Stimulated activated CD4-positive, alpha-beta T cell treated with anti-CD3 and anti-CD28 coated beads, Interleukin-12 subunit alpha, Interleukin-12 subunit beta, amount 100 ng/mL, for 4 hours (primary cell): ENCODE results near the gene TASP1.
"Not testable (repeated sequence)": the region's sequence is repeated elsewhere in the genome, so short reads cannot be mapped to it uniquely, and the experiment has no call there.

Experiments used
- DNase-seq: peaks from one replicate; pipeline ENCODE4 v3.0.0-alpha.2; 2020

TASP1 gene, protein sequence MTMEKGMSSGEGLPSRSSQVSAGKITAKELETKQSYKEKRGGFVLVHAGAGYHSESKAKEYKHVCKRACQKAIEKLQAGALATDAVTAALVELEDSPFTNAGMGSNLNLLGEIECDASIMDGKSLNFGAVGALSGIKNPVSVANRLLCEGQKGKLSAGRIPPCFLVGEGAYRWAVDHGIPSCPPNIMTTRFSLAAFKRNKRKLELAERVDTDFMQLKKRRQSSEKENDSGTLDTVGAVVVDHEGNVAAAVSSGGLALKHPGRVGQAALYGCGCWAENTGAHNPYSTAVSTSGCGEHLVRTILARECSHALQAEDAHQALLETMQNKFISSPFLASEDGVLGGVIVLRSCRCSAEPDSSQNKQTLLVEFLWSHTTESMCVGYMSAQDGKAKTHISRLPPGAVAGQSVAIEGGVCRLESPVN

DNA sequence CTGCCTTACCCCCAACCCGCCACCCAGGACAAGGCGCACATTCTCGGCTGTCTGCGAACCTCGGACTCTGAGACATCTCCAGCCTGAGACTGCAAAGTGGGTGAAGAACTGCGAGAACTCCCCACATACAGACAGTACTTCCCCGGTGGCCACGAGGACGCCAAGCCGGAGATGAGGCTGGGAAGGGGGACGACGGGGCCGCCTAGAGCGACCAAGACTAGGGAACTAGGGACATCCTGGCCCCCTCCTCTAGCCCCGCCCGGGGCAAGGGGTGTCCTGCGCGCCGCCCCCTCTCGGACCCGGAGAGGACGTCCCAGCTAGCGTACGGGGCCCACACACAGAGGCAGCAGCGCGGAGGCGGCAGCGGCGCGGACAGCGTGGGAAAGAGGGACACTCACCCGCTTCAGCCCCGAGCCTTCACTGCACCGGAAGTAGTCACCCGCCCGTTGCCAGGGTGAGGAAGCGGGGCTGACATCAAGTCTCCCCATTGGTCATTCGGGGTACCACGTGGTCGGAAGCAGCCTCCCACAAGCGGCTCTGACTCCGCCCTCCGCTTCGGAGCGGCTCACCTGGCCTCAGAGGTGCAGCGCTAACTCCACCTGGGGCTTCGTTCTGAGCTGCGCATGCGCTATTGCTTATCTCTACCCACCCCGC lies at the start of gene TASP1:
Gene TASP1, minus strand, starts transcription at position 437 of the 654 bp plus-strand sequence. CDS start 8,854 bp downstream, outside the sequence.
- peak; percentile 93 for DNase-seq

DNA sequence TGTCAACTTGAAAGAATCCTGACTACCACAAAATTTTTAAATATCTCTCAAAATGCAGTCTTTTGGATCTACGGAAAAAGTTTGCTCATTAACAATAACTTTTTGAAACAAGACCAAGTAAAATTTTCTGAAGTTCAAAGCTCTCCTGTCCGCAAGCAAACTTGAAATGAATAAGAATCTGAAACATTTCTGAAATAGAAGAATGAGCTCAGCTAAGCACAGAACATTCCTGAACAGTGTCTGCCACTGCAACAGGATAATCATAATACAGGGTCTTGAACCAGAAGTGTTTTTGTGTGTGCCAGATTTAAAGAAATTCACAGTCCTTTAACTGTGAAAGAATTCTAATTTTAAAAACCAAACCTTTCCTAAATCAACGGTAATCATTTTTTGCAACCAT lies 49.1 kb upstream of the TASP1 start:
- no peak for DNase-seq

DNA sequence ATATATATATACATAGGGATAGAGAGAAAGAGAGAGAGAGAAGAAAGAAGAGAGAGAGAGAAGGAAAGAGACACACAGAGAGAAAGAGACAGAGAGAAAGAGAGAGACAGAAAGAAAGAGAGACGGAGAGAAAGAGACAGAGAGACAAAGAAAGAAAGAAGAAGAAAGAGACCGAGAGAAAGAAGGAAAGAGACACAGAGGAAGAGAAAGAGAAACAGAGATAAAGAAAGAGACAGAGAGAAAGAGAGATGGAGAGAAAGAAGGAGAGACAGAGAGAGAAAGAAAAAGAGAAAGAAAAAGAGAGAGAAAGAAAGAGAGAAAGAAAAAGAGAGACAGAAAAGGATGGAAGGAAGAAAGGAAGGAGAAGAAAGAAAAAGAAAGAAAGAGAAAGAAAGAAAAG lies 46.9 kb upstream of the TASP1 start:
- no peak for DNase-seq

DNA sequence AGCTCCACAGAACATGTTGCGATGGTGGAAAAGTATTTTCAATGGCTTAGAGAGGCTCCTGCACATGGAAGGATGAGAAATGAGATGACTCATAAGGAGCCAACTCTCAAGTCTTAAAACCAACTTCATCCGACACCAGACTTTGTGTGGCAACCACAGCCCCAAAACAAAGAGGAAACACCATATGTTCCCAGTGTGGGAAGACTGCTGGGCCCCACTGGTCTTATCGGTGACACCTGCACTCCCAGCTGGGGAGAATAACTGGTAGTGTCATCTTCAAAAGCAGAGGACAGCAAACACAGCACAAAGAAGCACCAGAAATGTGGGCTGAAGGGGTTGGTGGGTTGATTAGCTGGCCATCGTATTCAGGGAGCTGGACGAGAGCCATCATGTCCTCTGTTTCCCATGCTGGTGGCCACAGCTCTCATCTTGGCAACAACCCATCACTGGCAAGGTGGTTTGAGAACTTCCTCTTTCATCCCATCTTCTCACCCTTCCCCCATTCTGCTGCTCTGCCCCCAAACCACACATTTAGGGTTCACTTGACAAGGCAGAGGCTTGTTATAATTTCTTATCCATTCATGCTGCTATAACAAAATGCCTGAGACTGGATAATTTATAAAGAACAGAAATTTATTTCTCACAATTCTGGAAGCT lies 46.0 kb upstream of the TASP1 start:
- DNase-seq, result no peak

DNA sequence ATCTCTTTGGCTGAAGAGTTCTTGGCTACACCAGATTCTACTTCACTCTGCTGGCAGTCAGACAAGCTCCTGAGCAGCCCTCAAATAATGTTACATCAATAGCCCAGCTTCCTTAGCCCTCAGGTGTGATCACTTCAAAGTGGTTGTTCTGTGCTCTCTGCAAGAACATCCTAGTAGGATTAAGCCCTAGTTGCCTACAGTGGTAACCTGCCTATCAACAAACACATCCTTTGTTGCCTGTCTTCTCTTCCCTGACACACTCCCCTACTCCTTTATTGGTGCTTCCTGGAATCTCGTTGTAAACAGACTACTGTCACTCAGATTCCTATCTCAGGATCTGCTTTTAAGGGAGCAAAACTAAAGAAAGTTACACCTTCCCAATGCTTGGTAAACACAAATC lies 45.1 kb upstream of the TASP1 start:
- no peak for DNase-seq

DNA sequence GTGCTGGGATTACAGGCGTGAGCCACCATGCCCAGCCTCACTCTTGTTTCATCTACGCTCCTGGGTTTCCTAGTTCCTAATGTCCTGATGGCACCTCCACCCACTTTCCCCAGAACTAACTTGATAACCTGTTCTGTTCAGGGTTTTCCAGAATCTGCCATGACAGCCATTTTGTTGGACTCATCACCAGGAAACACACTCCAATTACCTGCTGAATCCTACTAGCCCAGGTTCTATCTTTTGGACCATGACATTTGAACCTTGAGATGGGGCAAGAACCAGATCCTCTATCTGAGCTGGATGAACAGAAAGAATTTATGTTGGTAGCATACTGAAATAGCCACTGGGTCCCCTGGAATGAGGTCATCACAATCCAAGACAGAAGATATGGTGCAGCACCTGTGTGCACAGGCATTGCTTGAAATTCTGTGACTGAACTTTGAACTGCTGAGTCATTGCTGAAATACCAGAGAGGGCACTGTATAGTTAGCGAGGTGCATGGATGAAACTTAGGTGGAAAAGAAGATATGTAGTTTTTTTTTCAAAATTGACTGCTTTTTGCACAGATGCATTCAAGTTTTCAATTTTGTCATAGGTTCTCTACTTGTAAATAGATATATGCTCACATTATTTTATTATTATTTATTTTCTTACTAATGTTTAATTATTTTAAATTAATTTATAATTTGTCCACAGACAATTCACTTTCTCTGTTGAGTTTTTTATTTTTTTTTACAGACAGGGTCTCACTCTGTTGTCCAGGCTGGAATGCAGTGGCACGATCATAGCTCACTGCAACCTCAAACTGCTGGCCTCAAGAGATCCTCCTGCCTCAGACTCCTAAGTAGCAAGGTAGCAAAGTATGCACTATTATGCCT lies 42.8 kb upstream of the TASP1 start:
- DNase-seq, result no peak

DNA sequence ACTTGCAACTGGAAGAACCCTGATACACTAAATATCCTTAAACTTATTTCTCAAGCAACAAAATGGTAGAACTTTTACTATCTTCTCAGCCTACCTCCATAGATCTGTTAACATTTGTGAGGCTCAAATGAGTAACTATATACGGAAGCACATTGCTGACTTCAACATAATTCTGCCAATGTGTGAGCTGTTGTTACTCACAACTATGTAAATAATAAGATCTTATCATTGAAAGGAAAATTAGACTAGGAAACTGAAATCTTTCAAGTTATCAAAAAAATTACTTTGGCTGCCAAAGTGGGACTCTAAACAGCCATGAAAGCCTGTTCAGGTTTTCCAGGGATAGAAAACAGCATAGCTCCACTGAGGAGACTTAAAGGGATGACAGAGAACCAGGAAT lies 40.2 kb upstream of the TASP1 start:
- DNase-seq, result no peak

DNA sequence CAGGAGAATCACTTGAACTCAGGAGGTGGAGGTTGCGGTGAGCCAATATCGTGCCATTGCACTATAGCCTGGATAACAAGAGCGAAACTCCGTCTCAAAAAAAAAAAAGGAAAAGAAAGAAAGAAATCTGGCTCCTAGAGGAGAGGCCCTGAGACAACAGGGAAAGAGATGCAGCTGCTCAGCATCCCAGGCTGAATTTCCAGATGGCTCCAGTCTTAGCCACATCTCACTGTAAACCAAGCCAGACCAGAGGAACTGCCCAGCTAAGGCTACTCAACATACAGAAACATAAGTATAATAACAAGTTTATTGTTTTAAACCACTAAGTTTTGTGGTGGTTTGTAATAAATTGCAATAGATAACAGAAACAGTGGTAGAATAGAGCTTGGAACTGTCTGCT lies 38.5 kb upstream of the TASP1 start:
- DNase-seq, result no peak

DNA sequence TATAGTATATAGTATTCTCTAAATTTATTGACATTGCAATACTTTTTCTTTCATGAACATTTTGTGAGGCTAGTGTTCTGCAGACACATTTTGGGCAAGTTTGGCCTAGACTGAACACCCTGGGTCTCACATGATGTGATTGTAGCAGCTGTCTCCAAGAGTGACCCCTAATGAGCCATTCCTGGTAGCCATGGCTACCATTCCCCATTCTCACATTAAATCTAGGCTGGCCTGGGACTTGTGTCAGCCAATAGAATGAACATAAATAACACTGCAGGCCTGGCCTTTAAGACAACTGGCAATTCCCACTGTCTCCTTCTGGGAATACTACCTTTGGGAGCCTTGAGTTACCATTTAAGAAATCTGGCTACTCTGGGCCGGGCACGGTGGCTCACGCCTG lies 38.0 kb upstream of the TASP1 start:
- no peak for DNase-seq

DNA sequence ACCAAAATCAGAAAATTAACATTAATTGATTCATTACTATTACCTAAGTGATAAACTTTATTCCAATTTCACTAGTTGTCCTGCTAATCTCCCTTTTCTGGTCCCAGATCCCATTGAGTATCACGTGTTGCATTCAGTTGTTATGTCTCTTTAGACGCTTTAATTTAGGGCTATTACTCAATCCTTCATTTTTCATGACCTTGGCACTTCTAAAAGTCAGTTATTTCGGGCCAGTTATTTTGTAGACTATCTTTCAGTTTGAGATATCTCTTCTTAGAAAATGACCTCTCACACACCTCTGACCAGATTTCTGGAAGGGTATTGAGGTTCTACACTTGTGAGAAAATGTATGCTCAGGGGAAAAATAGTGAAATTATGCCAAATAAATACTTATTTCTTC lies 34.0 kb upstream of the TASP1 start:
- DNase-seq, result no peak

DNA sequence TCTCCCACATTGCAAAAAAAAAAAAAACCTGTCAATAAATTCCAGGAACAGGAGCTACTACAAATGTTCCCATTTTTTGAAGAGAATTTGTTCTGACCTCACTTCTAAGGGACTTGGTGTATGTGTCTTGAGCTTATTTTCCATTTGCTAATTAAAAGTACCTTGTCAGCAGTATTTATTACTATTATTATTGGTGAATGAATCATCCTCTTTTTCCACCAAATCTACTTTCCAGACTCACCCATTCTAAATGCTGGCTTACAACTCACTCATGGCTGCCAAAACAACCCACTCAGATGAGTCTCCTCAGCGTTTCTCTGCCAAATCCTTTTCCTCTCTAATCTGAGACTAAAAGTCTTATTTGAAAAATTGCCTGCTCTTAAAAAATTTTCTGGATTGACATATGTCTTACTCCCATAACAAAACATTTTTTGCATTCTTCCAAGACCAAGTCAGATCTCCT lies 33.2 kb upstream of the TASP1 start:
- no peak for DNase-seq

DNA sequence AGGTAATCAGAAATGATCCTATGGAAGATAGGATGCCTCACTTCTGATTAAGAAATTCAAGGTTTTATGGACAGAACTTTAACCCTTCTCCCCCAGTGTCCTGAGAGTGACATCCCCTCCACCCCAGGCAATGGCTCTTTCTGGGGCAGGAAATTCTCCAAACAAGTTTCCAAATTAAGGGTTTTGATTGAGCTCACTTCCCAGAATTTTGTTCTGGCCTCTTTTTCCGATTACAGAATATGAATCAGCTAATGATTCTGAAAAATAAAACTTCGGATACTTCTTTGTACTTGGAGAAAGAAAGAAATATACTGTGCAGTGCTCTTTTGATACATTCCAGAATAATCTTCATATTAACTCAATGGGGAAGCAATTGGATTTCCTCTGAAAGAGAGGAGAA lies 32.8 kb upstream of the TASP1 start:
- DNase-seq, result no peak

DNA sequence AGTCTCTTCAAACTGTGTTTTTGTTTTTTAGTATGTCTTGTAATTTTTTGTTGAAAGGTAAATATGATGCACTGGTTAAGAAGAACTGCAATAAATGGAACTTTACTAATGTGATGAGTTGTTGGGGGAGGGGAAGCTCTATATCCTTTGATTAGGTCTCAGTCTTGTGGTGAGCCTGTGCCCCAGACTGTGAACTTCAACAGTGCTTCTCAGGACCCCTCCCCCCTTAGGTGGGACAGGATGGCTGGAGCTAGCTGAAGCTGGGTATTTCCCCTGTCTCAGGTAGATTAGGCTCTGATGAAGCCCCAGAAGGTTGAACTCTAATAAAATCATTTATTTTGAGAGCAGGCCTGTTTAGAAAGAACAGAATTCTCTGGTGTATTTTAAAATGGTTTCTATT lies 31.4 kb upstream of the TASP1 start:
- no peak for DNase-seq

DNA sequence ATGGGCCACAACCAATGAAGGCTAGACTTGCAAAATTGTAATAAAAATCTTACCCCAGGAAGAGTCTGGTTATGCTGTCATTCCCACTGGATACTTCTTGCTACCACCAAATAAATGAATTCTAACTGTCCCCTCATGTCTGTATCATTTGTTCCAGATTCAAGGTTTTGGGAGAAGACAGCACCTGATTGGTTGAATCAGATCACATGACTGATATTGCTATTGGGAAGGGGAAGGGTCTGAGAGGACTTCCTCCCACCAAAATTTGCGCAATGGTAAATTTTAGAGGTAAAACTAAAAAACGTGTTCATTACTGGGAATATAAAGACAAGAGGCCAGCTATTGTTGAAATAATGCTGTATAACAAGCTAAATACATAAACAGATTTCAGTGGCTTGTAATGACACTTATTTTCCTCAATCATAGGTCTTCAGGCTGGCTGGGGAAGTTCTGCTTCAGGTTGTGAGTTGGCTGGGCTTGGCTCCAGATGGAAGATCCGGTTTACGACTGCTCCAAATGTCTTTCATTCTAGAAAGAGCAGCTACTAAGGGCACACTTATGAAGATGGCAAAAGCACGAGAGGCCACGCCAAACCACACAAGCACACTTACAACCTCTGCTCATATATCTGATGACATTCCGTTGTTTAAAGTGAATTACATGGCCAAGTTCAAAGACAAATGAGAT lies 27.1 kb upstream of the TASP1 start:
- DNase-seq, result no peak

DNA sequence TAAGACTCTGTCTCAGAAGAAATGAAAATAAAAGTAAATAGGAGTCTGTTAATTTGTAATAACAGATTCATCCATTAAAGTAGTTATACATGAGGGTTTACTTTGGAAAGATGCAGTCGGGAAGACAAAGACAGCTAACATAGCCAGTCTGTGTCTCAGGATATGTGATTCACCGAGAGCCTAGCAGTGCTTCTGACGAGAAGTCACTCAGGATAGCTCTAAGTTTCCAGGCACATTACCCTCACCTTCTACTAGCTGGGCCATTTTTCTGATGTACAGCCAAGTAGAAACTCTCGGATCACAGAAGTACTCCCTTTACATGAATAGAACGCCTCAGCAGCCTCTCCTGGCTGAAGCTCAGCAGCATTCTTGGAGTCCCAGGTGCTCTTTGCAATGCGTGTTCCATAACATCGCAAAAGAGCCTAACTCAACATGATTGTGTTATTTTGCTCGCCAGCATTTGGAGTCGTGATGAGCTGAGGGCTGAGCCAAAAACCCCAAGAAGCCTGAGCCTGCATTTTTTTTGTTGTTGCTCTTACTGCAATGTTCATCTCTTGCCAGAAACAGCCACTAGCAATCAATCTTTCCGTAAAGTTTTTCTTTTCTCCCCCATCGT lies 22.4 kb upstream of the TASP1 start:
- DNase-seq, result no peak

DNA sequence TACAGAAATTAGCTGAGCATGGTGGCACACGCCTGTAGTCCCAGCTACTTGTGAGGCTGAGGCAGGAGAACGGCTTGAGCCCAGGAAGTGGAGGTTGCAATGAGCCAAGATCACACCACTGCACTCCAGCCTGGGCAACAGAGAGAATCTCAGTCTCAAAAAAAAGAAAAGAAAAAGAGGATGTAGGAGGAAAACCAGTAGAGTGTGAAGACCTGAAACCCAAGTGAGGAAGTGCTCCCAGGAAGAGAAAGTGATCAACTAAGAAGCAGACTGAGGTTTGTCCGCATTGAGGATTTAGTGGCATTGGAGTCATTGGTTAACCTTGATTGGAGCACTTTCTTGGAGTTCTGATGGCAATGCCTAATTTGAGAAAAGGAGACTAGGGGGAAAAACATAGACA lies 20.6 kb upstream of the TASP1 start:
- no peak for DNase-seq

DNA sequence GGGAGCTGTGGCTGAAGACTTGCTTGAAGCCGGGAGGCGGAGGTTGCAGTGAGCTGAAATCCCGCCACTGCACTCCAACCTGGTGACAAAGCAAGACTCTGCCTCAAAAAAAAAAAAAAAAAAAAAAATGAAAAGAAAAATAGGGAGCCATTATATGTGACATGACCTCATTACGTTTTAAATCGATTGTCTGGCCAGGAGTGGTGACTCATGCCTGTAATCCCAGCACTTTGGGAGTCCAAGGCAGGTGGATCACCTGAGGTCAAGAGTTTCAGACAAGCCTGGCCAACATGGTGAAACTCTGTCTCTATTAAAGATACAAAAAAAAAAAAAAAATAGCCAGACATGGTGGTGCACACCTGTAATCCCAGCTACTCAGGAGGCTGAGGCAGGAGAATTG lies 19.3 kb upstream of the TASP1 start:
- not testable (repeated sequence) for DNase-seq

DNA sequence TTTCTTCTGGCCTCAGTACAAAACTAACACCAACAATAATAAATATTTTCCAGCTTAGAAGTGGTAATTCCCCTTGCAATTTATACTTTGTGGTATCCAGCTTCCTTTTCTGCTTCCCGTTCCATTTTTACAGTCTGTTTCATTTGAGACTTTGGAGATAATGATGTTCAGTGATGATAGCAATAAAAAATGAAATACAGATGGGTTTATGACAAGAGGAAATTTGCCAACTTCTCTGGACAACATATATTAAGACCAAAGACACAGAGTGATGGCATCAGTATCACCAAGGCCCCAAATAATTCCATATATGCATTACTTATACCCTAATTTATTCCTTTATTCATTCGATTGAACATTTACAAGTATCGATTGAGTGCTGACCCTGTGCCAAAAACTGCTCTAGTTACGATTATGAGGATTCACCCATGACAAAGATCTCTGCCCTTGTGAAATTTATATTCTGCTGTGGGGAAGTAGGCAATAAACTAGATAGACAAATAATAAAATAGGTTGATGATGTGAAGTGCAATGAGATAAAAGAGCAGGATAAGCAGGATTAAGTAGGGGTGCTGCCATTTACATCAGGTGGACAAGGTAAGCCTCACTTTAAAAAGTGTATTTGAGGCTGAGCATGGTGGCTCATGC lies 18.1 kb upstream of the TASP1 start:
- DNase-seq, result no peak

DNA sequence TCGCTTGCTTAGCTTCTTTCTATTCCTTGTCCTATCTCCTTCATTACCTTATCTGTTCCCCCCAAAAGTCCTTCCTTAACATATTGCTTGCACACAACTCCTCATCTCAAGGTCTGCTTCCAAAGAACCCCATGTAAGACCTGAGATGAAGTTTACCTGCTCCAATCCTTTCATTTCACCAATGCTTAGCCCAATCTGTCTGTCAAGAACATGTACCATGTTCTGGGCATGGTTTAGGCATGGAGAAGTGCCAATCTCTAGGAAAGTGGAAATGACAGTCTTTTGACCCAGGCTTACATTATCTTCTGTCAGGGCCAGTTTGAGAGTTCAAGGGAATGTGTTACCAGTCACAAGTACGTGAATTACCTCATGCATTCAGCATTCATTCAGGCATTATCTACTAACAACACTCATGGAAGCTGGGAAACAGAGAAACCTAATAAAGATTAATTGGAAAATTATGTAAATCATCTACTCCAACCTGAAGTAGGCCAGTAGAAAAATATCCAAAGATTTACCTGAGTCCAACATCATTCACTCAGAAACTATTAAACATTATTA lies 15.8 kb upstream of the TASP1 start:
- DNase-seq, result no peak

DNA sequence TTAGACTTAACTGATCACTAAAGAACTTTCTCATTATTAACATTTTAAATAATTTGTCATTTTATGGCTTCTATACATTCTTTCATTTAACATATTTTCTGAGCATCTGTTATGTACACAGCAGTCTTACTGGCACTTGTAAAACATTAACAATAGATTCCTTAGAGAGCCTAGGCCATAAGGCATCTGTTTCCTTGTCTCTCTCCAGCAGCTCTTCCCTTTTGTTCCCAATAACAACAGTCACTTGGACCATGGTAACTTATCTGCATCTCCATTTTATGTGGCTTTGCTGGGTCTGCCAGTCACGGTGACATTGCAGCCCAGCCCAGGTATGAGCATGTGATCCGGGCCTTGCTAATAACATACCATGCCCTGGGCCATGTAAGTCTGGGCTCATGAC lies 11.7 kb upstream of the TASP1 start:
- DNase-seq, result no peak
